Adrenal gland (tissue), 12 donors: Measurements from ENCODE around the gene MAP3K6. TPM values are rescaled to one million over a fixed set of nuclear protein-coding genes. Genes with fewer than 3 reads are reported as not detected.
"Not testable (repeated sequence)": the region's sequence is repeated elsewhere in the genome, so short reads cannot be mapped to it uniquely, and the experiment has no call there.

Source experiments
- DNase-seq, 7 donors: peaks; one replicate each; pipeline ENCODE4 v3.0.0-alpha.2; 2019 to 2020
- H3K27ac ChIP-seq, 5 donors: fragments of 200-600 bp; sonication (generic) in 4 of 5; 1 replicate in 3 of 5; 2 replicates in 2 of 5; pipeline versions ENCODE4 v1.5.1 to v1.8.0; 2016 to 2020; ENCODE audit warnings: mild to moderate bottlenecking in 1 of 5
- H3K27me3 ChIP-seq: fragments of 200-600 bp; 2 replicates; pipeline ENCODE4 v1.8.0; 2021
- H3K36me3 ChIP-seq, 2 donors: fragments of 200-600 bp; replicated peaks in 1 of 2; 1 replicate in 1 of 2; 2 replicates in 1 of 2; pipeline versions ENCODE4 v1.5.1 to v1.8.0; 2018 to 2022
- H3K4me1 ChIP-seq, 2 donors: fragments of 200-600 bp; replicated peaks in 1 of 2; 1 replicate in 1 of 2; 2 replicates in 1 of 2; pipeline versions ENCODE4 v1.5.1 to v1.8.0; 2018 to 2021
- H3K4me3 ChIP-seq, 4 donors: fragments of 200-600 bp; sonication (generic) in 3 of 4; one replicate each; pipeline ENCODE4 v1.5.1; 2016 to 2018
- H3K9me3 ChIP-seq, 3 donors: fragments of 200-600 bp; sonication (generic) in 1 of 3; replicated peaks in 1 of 3; 1 replicate in 2 of 3; 2 replicates in 1 of 3; pipeline versions ENCODE4 v1.5.1 to v1.8.0; 2016 to 2021
- CTCF ChIP-seq, 6 experiments: fragments of 450-650 bp in 4 of 6; fragments of 200-600 bp in 2 of 6; sonication (generic) in 1 of 6; IDR thresholded peaks; 1 replicate in 5 of 6; 2 replicates in 1 of 6; pipeline versions ENCODE4 v1.5.1 to v1.8.0; 2016 to 2021; ENCODE audit warnings: antibody characterized with exemption in 6 of 6, mild to moderate bottlenecking in 2 of 6, moderate library complexity in 1 of 6
- POLR2A ChIP-seq, 2 donors: fragments of 450-650 bp; IDR thresholded peaks; one replicate each; pipeline ENCODE4 v1.6.1; 2017; ENCODE audit warnings: antibody characterized with exemption in 2 of 2, mild to moderate bottlenecking in 2 of 2, moderate library complexity in 1 of 2
- WGBS, 4 donors: extraction: QIAGEN DNeasy Blood & Tissue Kit in 2 of 4; methylation state at CpG; one replicate each; pipeline versions ENCODE4 v1.1.5 to v1.1.7; 2013 to 2017; 5-methylcytosine and 5-hydroxymethylcytosine counted together
- intact Hi-C, 2 donors: fragments of 100-400 bp; cut with DNase I; formaldehyde crosslinking; loops; one replicate each; pipeline versions ENCODE4 v1.14.1 to v1.15.0; 2022 to 2023
- polyA plus RNA-seq, 3 donors: library from polyadenylated mRNA; stranded (reverse); fragments of 200-250 nt in 2 of 3; fragments of 350-450 nt in 1 of 3; fragmentation: Illumina TruSeq in 1 of 3; extraction: RNeasy Lipid Tissue Mini Kit (QIAGEN cat#74804) in 1 of 3; gene quantifications; one replicate each; pipeline ENCODE4 v1.2.3, GENCODE V29; 2013 to 2014
- total RNA-seq, 9 donors: library from RNA; depleted of rRNA in 4 of 9; stranded (reverse); fragments of >200 nt in 4 of 9; fragments of 120-200 nt in 1 of 9; fragmentation: NEBNext Ultra II Directional in 1 of 9; extraction: Animal tissue kit (Norgen Biotek cat#: 25700) in 1 of 9; gene quantifications; one replicate each; pipeline versions ENCODE4 v1.1.0 to v1.2.4, GENCODE V29; 2013 to 2023
- donor health status: healthy with polysubstance abuse.
- donor health status: Bipolar disorder and iron deficiency.
- donor health status: DM: yes; HTN: yes; CAD: no.
- donor health status: DM: no; HTN: no; CAD: no.
- donor health status: DM: no; HTN: no; CAD: no.
- donor health status: DM: yes; HTN: yes; CAD: no.

Gene MAP3K6
- total and polyA plus RNA-seq, 12 donors, result 6.5 to 136 (median 26.6) TPM

- 1 to 14% (median 4%) methylated on average over 8 to 69 of the region's 69 CpGs for WGBS, 4 donors
- no peaks in the 10 kb centered on the region for H3K9me3 ChIP-seq
- H3K4me3 ChIP-seq, result peak within 1 kb of the TSS in 1 of 4 donors; percentile 60
- DNase-seq, result peak; percentile 87 to 96 (median 93)
- intact Hi-C loops, result loop anchor here (5.0 to 10.0 kb wide), 3 partner anchors 35 to 273 kb away; no protein-coding TSS in a partner anchor
- peak within 1 kb of the TSS in 3 of 5 donors; percentile 14 to 76 (median 57) for H3K27ac ChIP-seq
- H3K36me3 ChIP-seq, result no peaks in the 10 kb centered on the region
- H3K27me3 ChIP-seq, result no peaks in the 10 kb centered on the region
- peaks cover 11 to 16% of the 10 kb centered on the region in 2 donors for H3K4me1 ChIP-seq
- peak in 1 of 2 donors; percentile 31 for TF ChIP-seq POLR2A (IDR thresholded peaks at IDR 0.05)
- TF ChIP-seq CTCF (IDR thresholded peaks at IDR 0.05), result peak in 4 of 6 experiments; percentile 24 to 39 (median 36)
These were observed 25.5 kb upstream of the MAP3K6 start, which contains the start of gene GPR3 for GRCh38 chr1:27392096-27392777. TSS of gene GPR3 (plus strand) at chr1:27392622. CDS start at chr1:27393799, 1,177 bp downstream.

DNA sequence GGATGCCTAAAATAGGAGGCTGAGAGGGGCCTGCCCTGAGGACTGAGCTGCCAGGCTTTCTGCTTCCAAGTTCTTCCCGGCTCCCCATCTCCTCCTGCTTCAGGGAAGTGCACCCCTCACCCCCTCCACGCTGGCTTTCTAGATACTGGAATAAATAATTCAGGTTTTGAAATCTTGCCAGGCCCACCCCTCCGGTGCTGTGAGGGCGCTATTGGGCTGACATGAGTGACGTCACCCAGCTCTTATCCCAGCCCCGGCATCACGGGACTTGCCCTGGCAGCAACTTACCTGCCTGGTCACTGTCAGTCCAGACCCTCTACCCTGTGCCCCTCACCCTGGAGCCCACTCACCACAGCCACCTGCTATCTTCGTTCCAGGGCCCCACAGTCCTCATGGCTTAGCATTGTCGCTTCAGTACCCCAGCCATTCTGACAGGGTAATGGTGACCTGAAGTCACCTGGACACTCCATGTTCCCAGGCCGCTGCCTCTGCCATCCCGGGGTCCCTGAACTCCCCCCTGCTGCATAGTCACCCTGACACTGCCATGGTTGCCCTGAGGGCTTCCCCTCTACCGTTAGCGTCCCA lies 24.8 kb upstream of the MAP3K6 start:
- H3K4me3 ChIP-seq, result peak overlapping the region in 1 of 4 donors; percentile 60
- H3K4me1 ChIP-seq, result peaks cover 11 to 16% of the 10 kb centered on the region in 2 donors
- intact Hi-C loops, result loop anchor here (5.0 to 10.0 kb wide), 3 partner anchors 34 to 273 kb away; no protein-coding TSS in a partner anchor
- peak overlapping the region in 3 of 5 donors; percentile 14 to 63 (median 40) for H3K27ac ChIP-seq
- no peaks in the 10 kb centered on the region for H3K9me3 ChIP-seq
- no peaks in the 10 kb centered on the region for H3K36me3 ChIP-seq
- TF ChIP-seq POLR2A (IDR thresholded peaks at IDR 0.05), result no peak
- TF ChIP-seq CTCF (IDR thresholded peaks at IDR 0.05), result no peak
- DNase-seq, result peak in 5 of 7 donors; percentile 59 to 88 (median 63)
- WGBS, 4 donors, result 8 to 16% (median 11%) methylated on average over 7 to 13 of the region's 13 CpGs
- H3K27me3 ChIP-seq, result no peaks in the 10 kb centered on the region

- 39 to 94% (median 40%) methylated on average over 2 to 5 of the region's 5 CpGs for WGBS, 4 donors
- no peaks in the 10 kb centered on the region for H3K9me3 ChIP-seq
- no peak overlapping the region for H3K4me3 ChIP-seq
- peak in 6 of 7 donors; percentile 70 to 91 (median 78) for DNase-seq
- intact Hi-C loops, result no loop called here
- H3K27ac ChIP-seq, result peak overlapping the region in 1 of 5 donors; percentile 6
- peaks cover 11 to 16% of the 10 kb centered on the region in 2 donors for H3K4me1 ChIP-seq
- TF ChIP-seq POLR2A (IDR thresholded peaks at IDR 0.05), result no peak
- TF ChIP-seq CTCF (IDR thresholded peaks at IDR 0.05), result peak; percentile 80 to 90 (median 84)
- H3K36me3 ChIP-seq, result no peaks in the 10 kb centered on the region
- H3K27me3 ChIP-seq, result no peaks in the 10 kb centered on the region
These were observed 21.7 kb upstream of the MAP3K6 start for GRCh38 chr1:27388337-27389005.

DNA sequence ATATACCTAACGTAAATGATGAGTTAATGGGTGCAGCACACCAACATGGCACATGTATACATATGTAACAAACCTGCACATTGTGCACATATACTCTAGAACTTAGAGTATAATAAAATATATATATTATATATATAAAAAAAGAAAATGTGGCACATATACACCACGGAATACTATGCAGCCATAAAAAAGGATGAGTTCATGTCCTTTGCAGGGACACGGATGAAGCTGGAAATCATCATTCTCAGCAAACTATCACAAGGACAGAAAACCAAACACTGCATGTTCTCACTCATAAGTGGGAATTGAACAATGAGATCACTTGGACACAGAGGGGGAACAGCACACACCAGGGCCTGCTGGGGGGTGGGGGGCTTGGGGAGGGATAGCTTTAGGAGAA lies 18.0 kb upstream of the MAP3K6 start:
- peaks cover 10% of the 10 kb centered on the region in 2 donors for H3K4me1 ChIP-seq
- H3K27me3 ChIP-seq, DNase-seq, H3K36me3 ChIP-seq, H3K27ac ChIP-seq, H3K4me3 ChIP-seq, H3K9me3 ChIP-seq, intact Hi-C loops: not testable (repeated sequence)
- 85 to 91% (median 87%) methylated on average over 3 of the region's 3 CpGs for WGBS, 4 donors
